ENCODE measurements around the gene HLA-DMA. TPM values are rescaled to one million over a fixed set of nuclear protein-coding genes. Genes with fewer than 3 reads are reported as not detected.

The HLA-DMA gene
- total and polyA plus RNA-seq, 9 of the 15 experiments (the other 6 are each of a cell fraction or from before 2014, with no cell fraction given): 0.13 to 0.83 (median 0.51) TPM

DNA sequence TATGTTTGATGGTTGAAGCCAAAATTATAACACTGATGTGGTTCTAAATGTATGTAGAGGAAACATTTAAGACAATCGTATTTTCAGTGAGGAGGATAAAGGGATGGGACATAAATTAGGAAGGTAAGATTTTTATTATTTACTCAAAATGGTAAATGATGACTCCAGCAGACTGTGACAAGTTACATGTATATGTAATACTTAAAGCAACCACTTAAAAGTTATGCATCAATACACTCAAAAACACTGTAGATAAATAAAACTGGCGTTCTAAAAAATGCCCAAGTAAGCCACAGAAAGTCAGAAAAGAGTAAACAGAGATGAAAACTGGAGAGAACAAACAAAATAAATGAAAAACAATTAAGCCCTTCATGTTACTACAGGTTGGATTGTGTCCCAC lies 30.8 kb downstream of the HLA-DMA start:
- Histone ChIP-seq H3K27ac (ENCODE audit: extremely low read depth, low read depth, low read length) (no peak overlapping the region), H3K9ac (ENCODE audit: insufficient read depth in 1 of 2, low read depth in 2 of 2, low read length in 2 of 2) (no peak overlapping the region), H3K36me3 (ENCODE audit: control insufficient read depth, insufficient read depth, low read length) (no peaks in the 10 kb centered on the region), H4K20me1 (replicated peaks; ENCODE audit: control insufficient read depth, insufficient read depth, low read length) (no peaks in the 10 kb centered on the region), H3K27me3 (ENCODE audit: control insufficient read depth in 2 of 2, insufficient read depth in 2 of 2, low read length in 2 of 2) (peaks cover 13 to 17% of the 10 kb centered on the region in 2 experiments; a peak in 3 of 5 replicates), H3K79me2 (ENCODE audit: control insufficient read depth, insufficient read depth, low read length) (no peaks in the 10 kb centered on the region), H3K9me3 (replicated peaks; ENCODE audit: control insufficient read depth, insufficient read depth, low read depth, low read length) (no peaks in the 10 kb centered on the region), H3K4me1 (replicated peaks in 1 of 2; ENCODE audit: control insufficient read depth in 2 of 2, insufficient read depth in 2 of 2, low read length in 2 of 2) (no peaks in the 10 kb centered on the region), H2AFZ (ENCODE audit: low read depth, low read length) (no peak overlapping the region), H3K4me2 (ENCODE audit: insufficient read depth, low read length) (no peak overlapping the region), H3K9me1 (ENCODE audit: control insufficient read depth, insufficient read depth, low read length) (no peaks in the 10 kb centered on the region), H3K4me3 (no peak overlapping the region)
- no peak for DNase-seq (ENCODE audit: extremely low read depth in 1 of 4, low spot score in 3 of 4)
- ChIA-PET POLR2A (interaction anchor here (2.8 kb wide), 1 partner anchor 50 kb away, joined by 11 read pairs; no protein-coding TSS in a partner anchor), CTCF (ENCODE audit: low intra/inter-chr PET ratio) (no interaction called here)
- WGBS (ENCODE audit: insufficient coverage, low coverage, missing lambda C conversion rate): 6% methylated on average over 2 of the region's 2 CpGs
- no peak for ATAC-seq
- no peak for FAIRE-seq
- in situ Hi-C loops (cut with MboI): no loop called here
- intact Hi-C loops (cut with micrococcal nuclease): no loop called here
- no TSS peak for BruUV-seq (replicated peaks)
- TF ChIP-seq, protein P1, sequence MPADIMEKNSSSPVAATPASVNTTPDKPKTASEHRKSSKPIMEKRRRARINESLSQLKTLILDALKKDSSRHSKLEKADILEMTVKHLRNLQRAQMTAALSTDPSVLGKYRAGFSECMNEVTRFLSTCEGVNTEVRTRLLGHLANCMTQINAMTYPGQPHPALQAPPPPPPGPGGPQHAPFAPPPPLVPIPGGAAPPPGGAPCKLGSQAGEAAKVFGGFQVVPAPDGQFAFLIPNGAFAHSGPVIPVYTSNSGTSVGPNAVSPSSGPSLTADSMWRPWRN (IDR thresholded peaks at IDR 0.05; ENCODE audit: low read depth): no peak
- TF ChIP-seq, protein P2, sequence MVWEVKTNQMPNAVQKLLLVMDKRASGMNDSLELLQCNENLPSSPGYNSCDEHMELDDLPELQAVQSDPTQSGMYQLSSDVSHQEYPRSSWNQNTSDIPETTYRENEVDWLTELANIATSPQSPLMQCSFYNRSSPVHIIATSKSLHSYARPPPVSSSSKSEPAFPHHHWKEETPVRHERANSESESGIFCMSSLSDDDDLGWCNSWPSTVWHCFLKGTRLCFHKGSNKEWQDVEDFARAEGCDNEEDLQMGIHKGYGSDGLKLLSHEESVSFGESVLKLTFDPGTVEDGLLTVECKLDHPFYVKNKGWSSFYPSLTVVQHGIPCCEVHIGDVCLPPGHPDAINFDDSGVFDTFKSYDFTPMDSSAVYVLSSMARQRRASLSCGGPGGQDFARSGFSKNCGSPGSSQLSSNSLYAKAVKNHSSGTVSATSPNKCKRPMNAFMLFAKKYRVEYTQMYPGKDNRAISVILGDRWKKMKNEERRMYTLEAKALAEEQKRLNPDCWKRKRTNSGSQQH (CRISPR knock-in tag; IDR thresholded peaks at IDR 0.05): no peak
- TF ChIP-seq MAFF (IDR thresholded peaks at IDR 0.05; ENCODE audit: low read length) (no peak), PYGO2 (tag; IDR thresholded peaks at IDR 0.05) (no peak), ZFPM2 (CRISPR knock-in tag; IDR thresholded peaks at IDR 0.05) (no peak), U2AF2 (optimal IDR thresholded peaks at IDR 0.05; ENCODE audit: low read depth, low read length) (no peak), PHF8 (IDR thresholded peaks at IDR 0.05; ENCODE audit: borderline replicate concordance, low read length) (no peak), OTX1 (CRISPR knock-in tag; IDR thresholded peaks at IDR 0.05) (no peak), PRPF4 (IDR thresholded peaks at IDR 0.05; ENCODE audit: insufficient read depth, low read depth, low read length, poor library complexity, severe bottlenecking) (no peak), BHLHE40 (IDR thresholded peaks at IDR 0.05; ENCODE audit: low read length) (no peak), SMAD4 (CRISPR knock-in tag; conservative IDR thresholded peaks at IDR 0.05) (no peak)
- TF ChIP-seq, protein P3, sequence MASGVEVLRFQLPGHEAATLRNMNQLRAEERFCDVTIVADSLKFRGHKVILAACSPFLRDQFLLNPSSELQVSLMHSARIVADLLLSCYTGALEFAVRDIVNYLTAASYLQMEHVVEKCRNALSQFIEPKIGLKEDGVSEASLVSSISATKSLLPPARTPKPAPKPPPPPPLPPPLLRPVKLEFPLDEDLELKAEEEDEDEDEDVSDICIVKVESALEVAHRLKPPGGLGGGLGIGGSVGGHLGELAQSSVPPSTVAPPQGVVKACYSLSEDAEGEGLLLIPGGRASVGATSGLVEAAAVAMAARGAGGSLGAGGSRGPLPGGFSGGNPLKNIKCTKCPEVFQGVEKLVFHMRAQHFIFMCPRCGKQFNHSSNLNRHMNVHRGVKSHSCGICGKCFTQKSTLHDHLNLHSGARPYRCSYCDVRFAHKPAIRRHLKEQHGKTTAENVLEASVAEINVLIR (CRISPR knock-in tag; IDR thresholded peaks at IDR 0.05): no peak

All from K562 (cell line).